Stimulated activated CD4-positive, alpha-beta T cell treated with anti-CD3 and anti-CD28 coated beads, Interleukin-4, amount 100 ng/mL, for 4 hours (primary cell): Measurements from ENCODE around the gene LDLRAD4.

Experiments
- DNase-seq, 2 experiments: peaks; one replicate each; pipeline ENCODE4 v3.0.0-alpha.2; 2020

LDLRAD4 gene

DNA sequence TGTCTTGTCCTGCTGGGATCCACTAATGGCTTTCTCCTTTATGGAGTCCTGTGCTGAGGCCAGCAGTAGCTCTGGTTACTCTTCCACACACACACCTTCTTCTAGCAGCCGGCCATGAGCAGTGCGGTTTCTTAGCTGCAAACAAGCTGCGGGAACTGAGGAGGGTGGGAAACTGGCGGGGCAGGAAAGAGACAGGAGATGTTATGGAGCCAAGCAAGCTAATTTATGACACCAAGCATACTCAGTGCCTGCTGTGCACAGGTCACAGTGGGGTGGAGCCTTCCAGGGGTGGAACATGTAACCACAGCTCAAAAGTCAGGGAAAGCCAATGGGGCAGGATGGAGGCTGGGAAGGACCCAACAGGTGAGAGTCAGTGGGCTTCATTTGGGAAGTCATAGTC is 327.0 kb downstream of the LDLRAD4 start:
- DNase-seq: no peak

DNA sequence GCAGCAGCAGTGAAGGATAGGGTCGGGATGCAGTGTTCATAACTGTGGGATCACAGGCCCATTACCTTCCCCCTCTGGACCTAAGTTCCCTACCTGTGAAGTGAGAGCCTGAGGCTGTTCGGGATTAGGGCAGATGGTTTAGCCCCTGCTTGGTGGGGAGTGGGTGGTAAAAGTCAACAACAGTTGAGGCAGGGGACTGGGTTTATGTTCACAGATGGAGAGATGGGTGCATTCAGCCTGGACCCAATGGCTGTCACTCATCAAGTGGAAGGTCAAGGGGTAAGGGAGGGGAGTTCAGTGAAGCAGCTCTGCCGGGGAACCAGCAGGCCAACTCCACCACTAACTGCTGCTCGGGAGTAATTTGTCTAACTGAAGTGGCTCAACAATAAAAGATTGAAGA is 327.4 kb downstream of the LDLRAD4 start:
- no peak for DNase-seq

GRCh38 chr18:13546638-13547037 is 328.1 kb downstream of the LDLRAD4 start:
- DNase-seq: no peak

GRCh38 chr18:13547347-13547746 is 328.8 kb downstream of the LDLRAD4 start:
- no peak for DNase-seq

GRCh38 chr18:13548106-13548819 is 329.7 kb downstream of the LDLRAD4 start:
- DNase-seq: no peak

DNA sequence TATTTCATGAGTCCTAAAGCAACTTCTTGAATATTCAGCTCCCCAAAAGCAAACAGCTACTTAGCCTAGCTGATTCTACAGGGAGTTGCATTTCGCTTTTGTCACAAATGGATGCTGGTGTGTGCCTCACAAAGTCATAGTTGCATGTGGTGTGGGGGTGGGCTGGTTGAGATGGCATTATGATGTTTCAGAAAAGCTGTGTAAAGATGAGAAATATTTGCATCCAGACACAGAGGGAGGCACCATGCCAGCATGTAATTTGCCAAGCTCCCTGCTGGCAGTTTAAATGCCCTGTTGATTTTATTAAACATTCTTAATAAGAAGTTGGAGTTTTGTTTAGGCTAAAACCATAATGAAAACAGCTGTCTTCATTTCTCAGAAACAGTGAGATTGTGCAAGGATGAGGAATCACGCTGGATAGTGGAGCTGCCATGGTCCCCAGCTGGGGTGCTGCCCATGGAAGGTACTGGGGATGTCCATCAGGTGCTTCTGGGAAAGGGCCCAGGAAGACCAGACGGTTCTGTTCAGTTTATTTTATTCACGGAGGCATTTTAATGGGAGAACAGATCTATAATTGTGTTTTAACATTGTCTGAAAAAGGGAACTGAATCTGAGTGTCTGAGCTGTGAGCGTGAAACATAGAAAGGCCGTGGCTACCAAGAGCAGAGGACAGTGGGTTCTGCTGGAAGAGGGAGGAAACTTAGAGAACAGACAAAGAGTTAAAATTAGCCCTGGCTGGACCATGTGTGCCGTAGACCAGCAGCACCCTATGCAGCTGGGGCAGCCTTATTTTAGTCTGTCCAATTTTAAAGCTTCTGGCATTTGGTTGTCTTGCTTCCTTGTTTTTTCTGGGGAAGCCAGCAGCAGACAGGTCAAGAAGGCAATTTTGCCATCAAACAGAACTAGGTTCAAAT is 330.7 kb downstream of the LDLRAD4 start:
- DNase-seq: no peak

DNA sequence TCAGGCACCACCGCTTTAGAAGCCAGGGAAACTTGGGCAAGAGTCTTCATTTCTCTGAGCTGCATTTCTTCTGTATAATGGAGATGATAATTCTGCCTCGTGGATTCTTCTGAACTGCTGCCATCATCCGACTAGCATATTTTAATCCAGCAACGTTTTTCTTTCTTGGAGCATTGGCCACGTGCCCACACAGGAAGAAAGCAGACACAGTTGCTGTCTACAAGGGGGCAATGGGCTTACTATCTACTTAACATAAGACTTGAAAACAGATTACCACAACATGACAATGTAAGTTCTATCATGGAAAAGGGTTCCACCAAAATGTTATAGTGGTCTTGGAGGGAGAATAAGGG is 331.3 kb downstream of the LDLRAD4 start:
- no peak for DNase-seq

DNA sequence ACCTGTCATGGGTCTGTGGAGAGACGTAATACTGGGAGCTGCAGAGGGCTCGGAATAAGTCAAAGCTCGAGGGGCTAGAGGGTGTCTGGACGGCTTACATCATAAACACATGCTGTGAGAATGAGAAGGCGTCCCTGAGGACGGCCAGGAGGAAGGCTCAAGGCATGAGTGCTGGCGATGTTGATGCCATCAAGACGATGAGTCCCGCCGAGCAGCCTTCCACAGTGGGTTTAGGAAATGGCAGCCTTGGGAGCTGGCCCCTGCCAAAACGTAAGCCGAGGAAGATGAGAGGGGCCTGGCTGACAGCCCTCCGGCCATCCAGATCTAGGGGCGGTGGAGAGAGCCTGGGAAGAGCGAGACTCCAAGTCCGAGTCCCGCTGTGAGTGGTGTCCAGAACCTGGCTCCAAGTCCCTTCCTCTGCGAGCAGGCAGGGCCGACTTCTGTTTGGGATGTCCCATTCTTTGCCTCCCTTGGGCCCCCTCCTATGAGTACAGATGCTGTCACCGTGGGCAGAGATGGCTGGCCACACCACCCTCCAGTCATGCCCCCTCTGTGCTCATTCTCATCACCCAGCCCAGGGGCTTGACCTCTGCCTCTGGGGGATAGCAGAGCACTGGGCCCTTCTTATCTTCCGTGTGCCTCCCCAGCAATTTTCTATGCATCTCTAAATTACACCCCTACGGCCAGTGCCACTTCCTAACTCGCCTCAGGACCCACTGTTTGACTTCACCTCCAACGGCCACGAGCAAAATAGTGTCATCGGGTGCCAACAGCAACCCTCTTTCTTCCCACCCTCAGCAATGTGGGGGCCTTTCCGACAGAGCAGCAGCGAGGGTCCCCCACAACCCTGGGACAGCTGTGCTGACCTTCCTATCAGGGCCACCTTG is 332.1 kb downstream of the LDLRAD4 start:
- DNase-seq: no peak

- no peak for DNase-seq
Observed at GRCh38 chr18:13551305-13551603, 332.7 kb downstream of the LDLRAD4 start.

DNA sequence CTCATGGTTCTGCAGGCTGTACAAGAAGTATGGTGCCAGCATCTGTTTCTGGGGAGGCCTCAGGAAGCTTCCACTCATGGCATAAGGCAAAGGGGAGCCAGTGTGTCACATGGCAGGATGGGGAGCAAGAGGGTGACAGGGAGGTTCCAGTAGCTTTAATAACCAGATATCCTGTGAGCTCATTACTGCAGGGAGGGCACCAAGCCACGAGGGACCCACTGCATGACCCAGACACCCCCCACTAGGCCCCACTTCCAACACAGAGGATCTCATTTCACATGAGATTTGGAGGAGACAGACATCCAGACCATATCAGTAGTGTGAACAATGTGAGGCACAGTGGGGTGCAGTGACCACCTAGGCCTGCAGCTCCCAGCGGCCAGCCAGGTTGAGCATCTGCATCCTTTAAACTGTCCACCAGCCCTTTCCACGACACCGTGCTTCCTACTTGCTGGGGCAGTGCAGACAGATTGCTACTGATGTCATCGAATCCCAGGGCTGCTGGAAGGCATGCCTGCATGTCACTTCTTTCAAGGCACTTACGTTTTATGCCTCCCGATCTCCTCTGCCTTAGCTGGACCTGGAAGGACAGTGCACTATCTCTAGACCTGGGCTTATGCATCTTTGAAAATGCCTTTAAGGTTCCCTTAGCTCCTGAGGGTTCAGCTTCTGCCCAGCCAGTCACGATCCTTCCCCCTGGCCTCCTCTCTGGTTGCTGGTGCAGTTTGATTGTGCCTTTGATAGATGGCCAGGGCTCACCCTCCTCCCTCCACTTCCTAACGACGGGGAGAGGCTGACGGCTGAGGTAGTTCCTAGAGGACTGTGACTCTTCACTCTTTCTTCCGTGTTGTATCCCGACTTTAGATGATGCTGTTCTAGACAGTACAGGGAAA is 333.5 kb downstream of the LDLRAD4 start:
- DNase-seq: no peak

- no peak for DNase-seq
Observed at GRCh38 chr18:13553449-13553848, 334.9 kb downstream of the LDLRAD4 start.

GRCh38 chr18:13555192-13555591 is 336.6 kb downstream of the LDLRAD4 start:
- no peak for DNase-seq

GRCh38 chr18:13555865-13556264 is 337.3 kb downstream of the LDLRAD4 start:
- no peak for DNase-seq

DNA sequence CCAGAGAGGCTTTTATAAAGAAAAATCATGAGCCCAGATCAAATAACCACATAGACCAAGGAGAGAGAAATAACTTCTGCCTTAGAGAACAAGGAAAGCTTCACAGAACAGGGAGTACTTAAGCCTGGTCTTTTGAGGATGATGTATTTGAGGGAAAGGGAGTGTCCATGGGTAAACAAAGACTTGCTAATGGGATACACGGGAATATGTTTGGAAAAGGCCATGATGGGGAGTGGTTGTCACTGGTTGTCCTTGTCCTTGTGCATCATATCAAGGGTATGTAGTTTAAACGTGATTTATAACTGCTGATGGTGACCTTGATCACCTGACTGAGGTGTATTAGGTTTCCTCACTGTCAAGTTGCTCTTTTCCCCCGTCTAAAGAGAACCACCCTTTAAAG is 337.9 kb downstream of the LDLRAD4 start:
- DNase-seq: no peak

GRCh38 chr18:13558124-13558523 is 339.6 kb downstream of the LDLRAD4 start:
- DNase-seq: peak in 1 of 2 experiments; percentile 23

DNA sequence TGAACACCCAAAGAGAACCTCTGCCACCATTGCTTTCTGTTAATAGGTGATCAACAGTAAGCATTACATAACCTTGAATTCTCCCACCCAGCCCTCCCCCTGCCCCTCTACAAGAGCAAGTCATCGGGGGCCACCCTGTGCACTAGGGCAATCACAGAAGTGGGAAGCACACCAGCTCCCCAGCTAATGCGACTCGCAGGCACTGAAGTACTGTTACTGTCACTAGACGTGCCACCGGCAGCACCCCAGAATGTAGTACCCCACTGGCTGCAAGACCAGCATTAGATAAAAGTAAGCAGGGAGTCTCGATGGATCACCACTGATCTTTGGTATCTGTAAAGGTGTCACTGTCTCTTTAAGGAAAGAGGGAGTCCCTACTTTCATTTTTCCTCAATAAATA is 340.2 kb downstream of the LDLRAD4 start:
- no peak for DNase-seq

GRCh38 chr18:13559754-13560153 is 341.2 kb downstream of the LDLRAD4 start:
- DNase-seq: no peak

DNA sequence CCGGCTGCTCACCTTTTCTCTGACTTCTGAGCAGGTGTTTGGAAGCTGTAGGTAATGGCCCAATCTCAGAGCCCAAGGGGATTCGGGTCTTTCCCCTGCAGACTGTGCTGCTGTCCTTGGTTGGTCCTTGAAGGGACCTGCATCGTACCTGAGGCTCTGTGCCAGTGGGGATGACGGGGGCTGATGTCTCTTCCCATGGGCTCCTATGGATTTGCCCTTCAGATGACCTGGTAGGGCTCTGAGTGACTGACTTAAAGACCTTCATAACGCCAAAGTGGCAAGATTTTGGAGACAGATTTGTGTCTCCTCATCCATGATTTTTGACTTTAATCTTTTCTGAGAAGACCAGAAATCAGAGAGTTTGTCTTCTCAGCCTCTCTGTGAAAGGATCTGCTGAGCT is 341.7 kb downstream of the LDLRAD4 start:
- DNase-seq: no peak

GRCh38 chr18:13562494-13563029 is 344.0 kb downstream of the LDLRAD4 start:
- DNase-seq: peak; percentile 82 to 83

- DNase-seq: no peak
Observed at GRCh38 chr18:13563390-13563805, 344.8 kb downstream of the LDLRAD4 start.

DNA sequence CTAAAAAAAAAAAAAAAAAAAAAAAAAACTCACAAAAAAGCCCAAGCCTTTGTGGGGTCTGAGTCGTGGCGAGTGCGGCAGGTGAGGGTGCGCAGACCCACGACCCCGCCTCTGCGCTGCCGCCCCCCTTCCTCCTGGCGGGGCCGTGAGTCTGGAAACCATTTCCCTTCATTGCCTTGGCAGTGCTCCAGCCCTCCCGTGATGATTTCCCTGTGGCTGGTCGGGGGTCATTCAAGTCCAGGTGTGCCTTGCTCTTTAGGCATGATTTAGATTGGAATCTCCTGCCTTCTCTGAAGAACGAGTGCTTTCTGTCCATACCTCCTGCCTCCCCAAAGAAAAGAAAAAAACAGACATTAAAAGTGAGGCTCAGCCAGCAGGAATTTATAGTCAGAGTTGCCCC is 346.0 kb downstream of the LDLRAD4 start:
- DNase-seq: no peak

DNA sequence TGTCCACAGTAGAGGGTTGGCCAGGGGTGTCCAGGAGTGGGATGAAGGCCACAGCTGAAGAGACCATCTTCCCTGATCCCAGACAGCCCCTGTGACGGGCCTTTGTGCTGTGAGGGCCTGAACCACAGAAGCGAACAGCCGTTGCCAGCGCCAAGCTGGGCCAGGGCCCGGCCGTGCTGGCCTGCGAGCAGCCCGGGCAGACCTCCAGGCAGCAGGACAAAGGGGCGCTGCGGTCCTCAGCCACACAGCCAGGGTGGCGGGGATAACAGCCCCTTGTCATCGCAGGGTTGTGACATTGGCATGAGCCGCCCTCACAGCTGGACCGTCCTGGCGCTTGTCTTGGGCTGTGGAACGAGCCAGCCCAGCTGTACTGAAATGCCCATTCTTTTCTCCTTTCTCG is 346.7 kb downstream of the LDLRAD4 start:
- no peak for DNase-seq
